Measurements from ENCODE around the gene AQP7. TPM values are rescaled to one million over a fixed set of nuclear protein-coding genes. Genes with fewer than 3 reads are reported as not detected.

The AQP7 gene
- total and polyA plus RNA-seq, 11 donors = 32.1 to 252 (median 113) TPM

DNA sequence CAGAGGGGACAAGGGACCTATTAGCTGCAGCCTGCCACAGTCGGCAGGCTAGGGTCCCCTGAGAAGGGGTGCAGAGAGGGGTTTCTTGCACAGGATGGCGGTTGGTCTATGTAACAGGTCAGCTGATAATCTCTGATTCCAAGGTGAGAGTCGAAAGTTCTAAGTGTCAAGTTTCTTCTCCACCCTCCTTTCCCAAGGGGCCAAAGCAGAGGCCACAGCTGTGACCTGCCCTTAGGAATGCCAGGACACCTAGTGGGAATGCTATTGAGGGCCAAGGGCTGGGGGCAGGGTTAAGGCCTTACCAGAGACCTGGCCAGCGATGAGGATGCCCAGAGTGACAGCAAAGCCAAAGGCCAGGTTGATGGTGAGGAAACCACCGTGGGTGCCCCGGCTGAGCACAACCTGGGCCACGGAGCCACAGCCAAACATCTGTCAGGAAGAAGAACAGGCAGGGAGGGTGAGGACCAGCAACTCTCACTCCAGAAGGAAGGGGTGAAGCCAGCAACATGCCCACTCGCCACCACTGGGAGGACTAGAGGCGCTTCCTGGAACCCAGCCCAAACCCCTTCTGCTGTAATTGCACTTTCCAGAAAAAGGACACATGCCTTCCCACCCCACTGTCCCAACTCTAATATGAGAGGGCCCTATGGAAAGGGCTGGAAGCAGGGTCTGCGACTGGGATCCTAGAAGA, 41.2 kb upstream of the AQP7 start:
- TF ChIP-seq, protein P1, sequence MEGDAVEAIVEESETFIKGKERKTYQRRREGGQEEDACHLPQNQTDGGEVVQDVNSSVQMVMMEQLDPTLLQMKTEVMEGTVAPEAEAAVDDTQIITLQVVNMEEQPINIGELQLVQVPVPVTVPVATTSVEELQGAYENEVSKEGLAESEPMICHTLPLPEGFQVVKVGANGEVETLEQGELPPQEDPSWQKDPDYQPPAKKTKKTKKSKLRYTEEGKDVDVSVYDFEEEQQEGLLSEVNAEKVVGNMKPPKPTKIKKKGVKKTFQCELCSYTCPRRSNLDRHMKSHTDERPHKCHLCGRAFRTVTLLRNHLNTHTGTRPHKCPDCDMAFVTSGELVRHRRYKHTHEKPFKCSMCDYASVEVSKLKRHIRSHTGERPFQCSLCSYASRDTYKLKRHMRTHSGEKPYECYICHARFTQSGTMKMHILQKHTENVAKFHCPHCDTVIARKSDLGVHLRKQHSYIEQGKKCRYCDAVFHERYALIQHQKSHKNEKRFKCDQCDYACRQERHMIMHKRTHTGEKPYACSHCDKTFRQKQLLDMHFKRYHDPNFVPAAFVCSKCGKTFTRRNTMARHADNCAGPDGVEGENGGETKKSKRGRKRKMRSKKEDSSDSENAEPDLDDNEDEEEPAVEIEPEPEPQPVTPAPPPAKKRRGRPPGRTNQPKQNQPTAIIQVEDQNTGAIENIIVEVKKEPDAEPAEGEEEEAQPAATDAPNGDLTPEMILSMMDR (IDR thresholded peaks at IDR 0.05) = no peak
- no peak for TF ChIP-seq POLR2A (IDR thresholded peaks at IDR 0.05)
- no peak for ATAC-seq
- WGBS, 4 donors = 85 to 87% (median 85%) methylated on average over 10 of the region's 10 CpGs

DNA sequence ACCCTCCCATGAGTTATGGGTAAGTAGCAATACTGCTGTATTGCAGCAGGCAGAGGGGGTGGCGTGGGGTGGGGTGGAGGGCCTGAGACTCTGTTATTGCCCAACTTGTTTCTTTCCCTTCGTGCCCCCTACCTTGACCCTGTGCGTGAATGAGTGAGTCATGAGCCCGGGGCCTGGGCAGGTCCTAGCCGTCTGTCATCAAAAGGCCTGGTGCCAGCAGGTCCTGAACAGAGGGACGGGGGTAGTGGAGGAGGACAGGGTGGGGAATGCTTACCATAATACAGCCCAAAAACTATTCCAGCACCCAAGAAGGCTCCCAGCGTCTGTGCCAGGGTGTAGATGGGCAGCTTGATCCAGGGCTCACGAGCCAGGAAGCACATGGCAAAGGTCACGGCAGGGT, 40.7 kb upstream of the AQP7 start:
- Histone ChIP-seq H3K9me3 (no peaks in the 10 kb centered on the region), H3K36me3 (peaks cover 0 to 5% (median 0%) of the 10 kb centered on the region in 9 donors), H3K4me3 (no peak overlapping the region), H3K4me1 (peaks cover 0 to 35% (median 21%) of the 10 kb centered on the region in 12 donors), H3K27me3 (no peaks in the 10 kb centered on the region), H3K27ac (no peak overlapping the region)
- DNase-seq (no peak), ATAC-seq (no peak)
- intact Hi-C loops (cut with DNase I) = no loop called here
- TF ChIP-seq POLR2A (IDR thresholded peaks at IDR 0.05) = no peak
- TF ChIP-seq, protein P1 (IDR thresholded peaks at IDR 0.05) = no peak
- 88 to 94% (median 92%) methylated on average over 9 of the region's 9 CpGs for WGBS, 4 donors

More for the DNA sequence above, 41.2 kb upstream of the AQP7 start:
- no peaks in the 10 kb centered on the region for H3K9me3 ChIP-seq
- intact Hi-C loops (cut with DNase I) = no loop called here
- no peak overlapping the region for H3K4me3 ChIP-seq
- H3K27ac ChIP-seq = no peak overlapping the region
- no peaks in the 10 kb centered on the region for H3K27me3 ChIP-seq
- DNase-seq = no peak
- peaks cover 0 to 37% (median 21%) of the 10 kb centered on the region in 12 donors for H3K4me1 ChIP-seq
- peaks cover 0 to 5% (median 0%) of the 10 kb centered on the region in 9 donors for H3K36me3 ChIP-seq

DNA sequence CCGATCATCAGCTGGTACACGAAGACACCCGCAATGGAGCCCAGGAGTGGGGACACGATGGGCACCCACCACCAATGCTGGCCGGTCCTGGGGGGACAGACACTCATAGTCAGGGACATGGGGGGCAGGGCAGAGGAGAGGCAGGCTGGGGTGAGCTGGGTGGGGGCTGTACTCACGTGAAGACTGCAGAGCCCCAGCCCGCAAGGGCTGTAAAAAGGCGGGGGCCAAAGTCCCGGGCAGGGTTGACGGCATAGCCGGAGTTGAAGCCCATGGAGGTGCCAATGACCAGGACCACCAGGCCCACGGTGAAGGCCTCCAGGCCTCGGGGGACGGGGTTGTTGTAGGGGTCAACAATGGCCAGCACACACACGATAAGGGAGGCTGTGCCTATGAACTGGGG, 39.8 kb upstream of the AQP7 start:
- Histone ChIP-seq H3K27ac (no peak overlapping the region), H3K36me3 (peaks cover 0 to 5% (median 0%) of the 10 kb centered on the region in 9 donors), H3K9me3 (no peaks in the 10 kb centered on the region), H3K4me1 (peaks cover 0 to 30% (median 16%) of the 10 kb centered on the region in 12 donors), H3K4me3 (no peak overlapping the region), H3K27me3 (no peaks in the 10 kb centered on the region)
- intact Hi-C loops (cut with DNase I) = no loop called here
- no peak for TF ChIP-seq POLR2A (IDR thresholded peaks at IDR 0.05)
- TF ChIP-seq, protein P1 (IDR thresholded peaks at IDR 0.05) = no peak
- WGBS, 4 donors = 92 to 96% (median 94%) methylated on average over 14 to 15 of the region's 15 CpGs
- ATAC-seq = no peak
- DNase-seq = no peak

DNA sequence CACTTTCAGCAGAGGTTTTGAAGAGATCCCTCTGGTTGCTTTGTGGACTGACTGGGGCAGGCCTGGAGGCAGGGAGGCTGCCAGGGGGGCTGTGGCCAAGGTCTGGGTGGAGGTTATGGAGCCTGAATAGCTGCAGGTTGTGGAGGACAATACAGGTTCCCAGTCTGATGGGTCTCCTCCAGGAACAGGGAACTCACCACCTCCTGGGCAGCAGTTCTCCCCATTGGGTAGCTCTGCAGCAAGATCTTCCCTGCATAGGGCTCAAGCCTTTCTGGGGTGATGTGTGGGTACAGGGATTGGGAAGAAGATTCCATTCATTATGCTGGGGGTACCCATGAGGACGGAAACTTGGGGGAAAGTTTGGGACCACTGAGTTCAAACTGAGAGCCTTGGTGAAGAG, 38.2 kb upstream of the AQP7 start:
- intact Hi-C loops (cut with DNase I) = no loop called here
- TF ChIP-seq, protein P1 (IDR thresholded peaks at IDR 0.05) = no peak
- no peak for TF ChIP-seq POLR2A (IDR thresholded peaks at IDR 0.05)
- Histone ChIP-seq H3K27me3 (peaks cover 0 to 4% (median 0%) of the 10 kb centered on the region in 9 donors), H3K4me1 (peaks cover 0 to 33% (median 10%) of the 10 kb centered on the region in 12 donors), H3K36me3 (peaks cover 0 to 5% (median 0%) of the 10 kb centered on the region in 9 donors), H3K9me3 (no peaks in the 10 kb centered on the region), H3K4me3 (no peak overlapping the region), H3K27ac (no peak overlapping the region)
- WGBS, 4 donors = 90 to 100% (median 97%) methylated on average over 1 of the region's 1 CpG
- no peak for ATAC-seq
- no peak for DNase-seq

Data from heart left ventricle (tissue), 16 donors.